Activated CD8-positive, alpha-beta T cell treated with anti-CD3 and anti-CD28 coated beads, Interleukin-2, amount 10 ng/mL, durations not matched to agents 7 days and 5 days (primary cell): Measurements from ENCODE around the gene SLC47A2. TPM values are rescaled to one million over a fixed set of nuclear protein-coding genes. Genes with fewer than 3 reads are reported as not detected.
"Not testable (repeated sequence)": the region's sequence is repeated elsewhere in the genome, so short reads cannot be mapped to it uniquely, and the experiment has no call there.

Experiments
- ATAC-seq: fragments of 150-1000 bp; cut with Tn5 transposase; one replicate; pipeline ENCODE4 v1.10.0; 2021; ENCODE audit warnings: moderate library complexity
- CTCF ChIA-PET: fragments of 350-600 bp; sonication (Branson Sonifier 250); formaldehyde crosslinking; loops from one replicate; lab custom pipeline; 2021; ENCODE audit warnings: antibody characterized with exemption; lab: Charles Lee
- POLR2A ChIA-PET: fragments of 350-600 bp; sonication (Branson Sonifier 250); formaldehyde crosslinking; loops from one replicate; lab custom pipeline; 2021; ENCODE audit warnings: antibody characterized with exemption; lab: Charles Lee
- DNase-seq: peaks from one replicate; pipeline ENCODE4 v3.0.0-alpha.2; 2020
- H3K27ac Mint-ChIP-seq: one replicate; pipeline ENCODE4 v1.8.0; 2021; ENCODE audit warnings: mild to moderate bottlenecking, mixed read lengths
- H3K27me3 Mint-ChIP-seq: one replicate; pipeline ENCODE4 v1.8.0; 2021; ENCODE audit warnings: low read depth, mixed read lengths
- H3K36me3 Mint-ChIP-seq: one replicate; pipeline ENCODE4 v1.8.0; 2021; ENCODE audit warnings: low read depth, mixed read lengths
- H3K4me1 Mint-ChIP-seq: one replicate; pipeline ENCODE4 v1.8.0; 2021; ENCODE audit warnings: low read depth, mixed read lengths
- H3K4me3 Mint-ChIP-seq: one replicate; pipeline ENCODE4 v1.8.0; 2021; ENCODE audit warnings: mild to moderate bottlenecking, mixed read lengths
- H3K9me3 Mint-ChIP-seq: one replicate; pipeline ENCODE4 v1.8.0; 2022; ENCODE audit warnings: mixed read lengths; ENCODE audit not compliant: insufficient read depth
- total RNA-seq, 2 experiments: library from RNA; stranded (reverse); gene quantifications; one replicate each; pipeline ENCODE4 v1.2.3, GENCODE V29; 2021

SLC47A2 gene
- total RNA-seq, 2 experiments from 2014 or later: not detected

- no peak for DNase-seq
- ATAC-seq: no peak
- no peaks in the 10 kb centered on the region for H3K9me3 Mint-ChIP-seq
- no peaks in the 10 kb centered on the region for H3K36me3 Mint-ChIP-seq
- no peak overlapping the region for H3K27ac Mint-ChIP-seq
- H3K4me1 Mint-ChIP-seq: no peaks in the 10 kb centered on the region
- POLR2A ChIA-PET: no interaction called here
- H3K27me3 Mint-ChIP-seq: no peaks in the 10 kb centered on the region
- CTCF ChIA-PET: interaction anchor here (0.7 kb wide), 1 partner anchor 99 kb away, joined by 3 read pairs; no protein-coding TSS in a partner anchor
- H3K4me3 Mint-ChIP-seq: no peak overlapping the region
These were observed 29.8 kb downstream of the SLC47A2 start for GRCh38 chr17:19686400-19687090.

GRCh38 chr17:19684909-19685580 is 31.3 kb downstream of the SLC47A2 start:
- H3K9me3 Mint-ChIP-seq, H3K27me3 Mint-ChIP-seq, ATAC-seq, H3K36me3 Mint-ChIP-seq, CTCF ChIA-PET, DNase-seq, H3K4me3 Mint-ChIP-seq, H3K27ac Mint-ChIP-seq, POLR2A ChIA-PET, H3K4me1 Mint-ChIP-seq: not testable (repeated sequence)

GRCh38 chr17:19683117-19683516 is 33.3 kb downstream of the SLC47A2 start:
- DNase-seq (no peak), ATAC-seq (no peak)
- Mint-ChIP-seq H3K9me3 (no peaks in the 10 kb centered on the region), H3K36me3 (no peaks in the 10 kb centered on the region), H3K4me1 (no peaks in the 10 kb centered on the region), H3K4me3 (no peak overlapping the region), H3K27ac (no peak overlapping the region), H3K27me3 (no peaks in the 10 kb centered on the region)
- POLR2A ChIA-PET: no interaction called here
- CTCF ChIA-PET: interaction anchor here (0.9 kb wide), 1 partner anchor 36 kb away, joined by 3 read pairs; no protein-coding TSS in a partner anchor

GRCh38 chr17:19678581-19679453 is 37.6 kb downstream of the SLC47A2 start:
- no peak overlapping the region for H3K4me3 Mint-ChIP-seq
- CTCF ChIA-PET: no interaction called here
- no peak overlapping the region for H3K27ac Mint-ChIP-seq
- POLR2A ChIA-PET: no interaction called here
- no peaks in the 10 kb centered on the region for H3K36me3 Mint-ChIP-seq
- DNase-seq (no peak), ATAC-seq (no peak)
- H3K9me3 Mint-ChIP-seq: no peaks in the 10 kb centered on the region
- H3K4me1 Mint-ChIP-seq: no peaks in the 10 kb centered on the region
- no peaks in the 10 kb centered on the region for H3K27me3 Mint-ChIP-seq

GRCh38 chr17:19677736-19678379 is 38.5 kb downstream of the SLC47A2 start:
- no peaks in the 10 kb centered on the region for H3K27me3 Mint-ChIP-seq
- ATAC-seq (no peak), DNase-seq (no peak)
- no peaks in the 10 kb centered on the region for H3K36me3 Mint-ChIP-seq
- no peaks in the 10 kb centered on the region for H3K9me3 Mint-ChIP-seq
- no peak overlapping the region for H3K27ac Mint-ChIP-seq
- CTCF ChIA-PET: no interaction called here
- H3K4me1 Mint-ChIP-seq: no peaks in the 10 kb centered on the region
- POLR2A ChIA-PET: no interaction called here
- H3K4me3 Mint-ChIP-seq: no peak overlapping the region

- POLR2A ChIA-PET: no interaction called here
- Mint-ChIP-seq H3K36me3 (peaks cover 3% of the 10 kb centered on the region), H3K27ac (no peak overlapping the region), H3K9me3 (no peaks in the 10 kb centered on the region), H3K4me1 (no peaks in the 10 kb centered on the region), H3K4me3 (no peak overlapping the region), H3K27me3 (no peaks in the 10 kb centered on the region)
- DNase-seq (no peak), ATAC-seq (no peak)
- CTCF ChIA-PET: no interaction called here
These were observed 39.5 kb downstream of the SLC47A2 start for GRCh38 chr17:19676896-19677295.

GRCh38 chr17:19673623-19674022 is 42.8 kb downstream of the SLC47A2 start:
- H3K9me3 Mint-ChIP-seq: no peaks in the 10 kb centered on the region
- H3K27ac Mint-ChIP-seq: no peak overlapping the region
- CTCF ChIA-PET: interaction anchor here (1.1 kb wide), 1 partner anchor 93 kb away, joined by 3 read pairs; no protein-coding TSS in a partner anchor
- DNase-seq: no peak
- peaks cover 4% of the 10 kb centered on the region for H3K36me3 Mint-ChIP-seq
- no peaks in the 10 kb centered on the region for H3K27me3 Mint-ChIP-seq
- POLR2A ChIA-PET: no interaction called here
- no peaks in the 10 kb centered on the region for H3K4me1 Mint-ChIP-seq
- H3K4me3 Mint-ChIP-seq: no peak overlapping the region
- ATAC-seq: no peak

- peaks cover 4% of the 10 kb centered on the region for H3K36me3 Mint-ChIP-seq
- no peak for ATAC-seq
- POLR2A ChIA-PET: no interaction called here
- no peaks in the 10 kb centered on the region for H3K4me1 Mint-ChIP-seq
- H3K27me3 Mint-ChIP-seq: no peaks in the 10 kb centered on the region
- no peaks in the 10 kb centered on the region for H3K9me3 Mint-ChIP-seq
- no peak for DNase-seq
- H3K27ac Mint-ChIP-seq: no peak overlapping the region
- CTCF ChIA-PET: no interaction called here
- H3K4me3 Mint-ChIP-seq: no peak overlapping the region
These were observed 44.2 kb downstream of the SLC47A2 start for GRCh38 chr17:19672009-19672750.

GRCh38 chr17:19671433-19671832 is 45.0 kb downstream of the SLC47A2 start:
- ATAC-seq (no peak), DNase-seq (no peak)
- Mint-ChIP-seq H3K27ac (no peak overlapping the region), H3K4me1 (no peaks in the 10 kb centered on the region), H3K4me3 (no peak overlapping the region), H3K36me3 (peaks cover 4% of the 10 kb centered on the region), H3K9me3 (no peaks in the 10 kb centered on the region), H3K27me3 (no peaks in the 10 kb centered on the region)
- CTCF ChIA-PET: interaction anchor here (1.0 kb wide), 1 partner anchor 158 kb away, joined by 3 read pairs; no protein-coding TSS in a partner anchor
- POLR2A ChIA-PET: no interaction called here

GRCh38 chr17:19670908-19671307 is 45.5 kb downstream of the SLC47A2 start:
- no peak overlapping the region for H3K27ac Mint-ChIP-seq
- H3K9me3 Mint-ChIP-seq: no peaks in the 10 kb centered on the region
- ATAC-seq (no peak), DNase-seq (no peak)
- no peaks in the 10 kb centered on the region for H3K4me1 Mint-ChIP-seq
- H3K36me3 Mint-ChIP-seq: peaks cover 4% of the 10 kb centered on the region
- no peaks in the 10 kb centered on the region for H3K27me3 Mint-ChIP-seq
- ChIA-PET POLR2A (no interaction called here), CTCF (interaction anchor here (1.0 kb wide), 1 partner anchor 158 kb away, joined by 3 read pairs; no protein-coding TSS in a partner anchor)
- H3K4me3 Mint-ChIP-seq: no peak overlapping the region

- POLR2A ChIA-PET, H3K4me3 Mint-ChIP-seq, H3K27ac Mint-ChIP-seq, H3K4me1 Mint-ChIP-seq, DNase-seq, H3K36me3 Mint-ChIP-seq, H3K9me3 Mint-ChIP-seq, H3K27me3 Mint-ChIP-seq, ATAC-seq: not testable (repeated sequence)
- CTCF ChIA-PET: interaction anchor here (1.3 kb wide), 1 partner anchor 25 kb away, joined by 3 read pairs; no protein-coding TSS in a partner anchor
These were observed 46.7 kb downstream of the SLC47A2 start for GRCh38 chr17:19669680-19670079.
